ENCODE data around the gene TMEM243. TPM values are rescaled to one million over a fixed set of nuclear protein-coding genes. Genes with fewer than 3 reads are reported as not detected.
A peak's percentile ranks its signal among the peaks of the same experiment; 100 is the strongest.

Gene TMEM243
- total RNA-seq, 1 experiment from 2014 or later, result 38.4 TPM

DNA sequence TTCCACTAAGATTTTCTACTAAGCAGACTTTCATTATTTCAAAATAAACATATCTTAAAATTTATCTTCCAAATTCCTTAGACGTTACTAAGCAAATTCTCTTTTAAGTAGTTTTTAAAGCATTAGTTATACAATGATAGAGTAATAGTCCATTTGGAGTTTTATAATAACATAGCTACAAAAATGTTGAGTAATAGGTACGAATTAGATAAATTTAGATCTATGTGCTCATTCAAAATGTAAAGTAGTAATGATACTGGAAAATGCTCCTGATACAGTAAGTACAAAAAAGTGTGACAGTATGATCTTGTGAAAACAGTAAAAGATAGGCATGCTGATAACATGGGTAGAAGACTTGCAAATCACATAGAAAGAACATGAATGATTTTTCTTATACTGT lies 62.8 kb downstream of the TMEM243 start:
- no peak for DNase-seq (ENCODE audit: low read depth)

DNA sequence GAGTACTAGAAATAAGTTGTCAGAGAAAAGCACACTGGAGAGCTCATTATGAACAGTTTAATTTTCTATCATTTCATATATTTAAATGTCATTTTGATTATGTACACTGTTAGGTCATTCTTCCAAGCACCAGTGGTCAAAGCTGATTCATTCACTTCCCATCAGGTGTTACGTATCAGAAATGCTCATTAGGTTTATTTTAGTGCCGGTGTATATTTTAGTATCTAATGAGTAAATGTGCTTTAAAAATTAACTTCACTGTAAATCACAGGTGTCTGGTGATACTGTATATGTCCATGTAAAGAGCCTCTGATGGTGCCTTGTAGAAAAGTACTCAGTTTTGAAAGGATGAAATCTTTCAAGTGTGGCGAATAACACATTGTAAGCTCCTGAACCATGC lies 63.7 kb downstream of the TMEM243 start:
- DNase-seq (ENCODE audit: low read depth), result no peak

DNA sequence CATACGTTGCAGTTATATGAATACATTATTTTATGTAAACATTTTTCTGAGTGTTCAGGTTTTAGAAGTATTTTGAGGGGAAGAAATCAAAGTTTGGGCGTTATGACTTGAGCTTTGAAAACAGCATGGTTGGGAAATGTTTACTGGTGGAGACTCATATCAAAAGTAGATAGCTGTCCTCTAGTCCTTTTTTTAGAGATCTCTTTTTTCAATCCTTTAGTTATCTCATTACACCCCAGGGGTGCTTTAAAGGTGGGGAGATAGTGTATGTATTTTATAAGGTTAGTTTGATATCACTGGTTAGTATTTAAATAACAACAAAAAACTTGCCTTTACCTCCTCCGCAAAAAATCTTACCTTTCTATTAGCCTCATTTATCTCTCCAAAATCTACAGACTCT lies 65.0 kb downstream of the TMEM243 start:
- DNase-seq (ENCODE audit: low read depth), result no peak

DNA sequence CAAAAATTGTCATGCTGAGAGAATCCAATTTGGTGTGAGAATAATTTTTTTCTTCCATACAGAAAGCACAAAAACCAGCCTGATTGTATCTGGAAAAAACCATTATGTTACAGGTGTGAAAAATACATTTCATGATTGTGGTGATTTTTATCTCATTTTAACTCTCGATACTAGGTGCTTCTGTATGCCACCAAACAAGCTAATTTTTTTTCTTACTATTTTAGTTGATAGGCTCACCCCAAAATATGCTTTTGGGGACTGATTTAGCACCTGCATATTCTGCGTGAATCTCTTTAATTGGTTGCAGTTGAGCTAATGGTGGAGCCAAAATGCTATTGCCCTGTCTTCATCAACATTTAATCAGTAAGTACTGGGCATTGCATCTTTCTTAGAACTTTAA lies 65.4 kb downstream of the TMEM243 start:
- DNase-seq (ENCODE audit: low read depth), result no peak

DNA sequence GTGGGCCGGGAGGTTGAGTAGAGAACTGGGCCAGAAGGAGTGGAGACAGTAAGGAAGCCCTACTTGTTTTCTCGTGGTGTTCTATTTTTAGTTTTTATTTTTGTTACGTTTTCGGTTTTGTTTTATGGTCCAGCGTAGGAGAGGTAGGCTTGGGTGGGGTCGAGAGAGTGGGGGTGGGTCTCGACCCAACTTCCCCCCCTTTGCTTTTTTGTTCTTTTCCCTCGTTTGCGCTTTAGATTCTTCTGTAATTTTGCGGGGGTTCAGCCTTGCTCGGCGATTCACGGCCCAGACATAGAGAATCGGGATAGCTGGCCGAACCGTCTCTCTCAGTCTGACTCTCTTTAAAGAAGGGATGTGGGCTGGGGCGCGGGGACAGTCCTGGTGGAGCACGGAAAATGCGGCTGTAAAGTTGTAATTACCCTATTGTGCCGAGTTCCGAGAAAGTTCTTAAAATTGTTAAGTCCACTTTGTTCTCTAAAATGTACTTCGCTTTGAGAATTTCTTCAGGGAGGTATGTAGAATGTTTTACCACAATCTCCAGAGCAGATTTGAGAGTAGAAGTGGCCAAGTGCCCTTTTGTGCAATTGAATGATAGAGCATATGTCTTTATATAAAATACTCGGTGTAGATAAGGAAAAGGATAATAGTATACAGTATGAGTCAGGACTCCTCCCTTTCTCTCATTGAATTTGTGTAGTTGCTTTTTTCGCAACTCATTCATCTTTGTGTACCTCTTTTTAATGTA lies 66.5 kb downstream of the TMEM243 start:
- DNase-seq (ENCODE audit: low read depth), result no peak

DNA sequence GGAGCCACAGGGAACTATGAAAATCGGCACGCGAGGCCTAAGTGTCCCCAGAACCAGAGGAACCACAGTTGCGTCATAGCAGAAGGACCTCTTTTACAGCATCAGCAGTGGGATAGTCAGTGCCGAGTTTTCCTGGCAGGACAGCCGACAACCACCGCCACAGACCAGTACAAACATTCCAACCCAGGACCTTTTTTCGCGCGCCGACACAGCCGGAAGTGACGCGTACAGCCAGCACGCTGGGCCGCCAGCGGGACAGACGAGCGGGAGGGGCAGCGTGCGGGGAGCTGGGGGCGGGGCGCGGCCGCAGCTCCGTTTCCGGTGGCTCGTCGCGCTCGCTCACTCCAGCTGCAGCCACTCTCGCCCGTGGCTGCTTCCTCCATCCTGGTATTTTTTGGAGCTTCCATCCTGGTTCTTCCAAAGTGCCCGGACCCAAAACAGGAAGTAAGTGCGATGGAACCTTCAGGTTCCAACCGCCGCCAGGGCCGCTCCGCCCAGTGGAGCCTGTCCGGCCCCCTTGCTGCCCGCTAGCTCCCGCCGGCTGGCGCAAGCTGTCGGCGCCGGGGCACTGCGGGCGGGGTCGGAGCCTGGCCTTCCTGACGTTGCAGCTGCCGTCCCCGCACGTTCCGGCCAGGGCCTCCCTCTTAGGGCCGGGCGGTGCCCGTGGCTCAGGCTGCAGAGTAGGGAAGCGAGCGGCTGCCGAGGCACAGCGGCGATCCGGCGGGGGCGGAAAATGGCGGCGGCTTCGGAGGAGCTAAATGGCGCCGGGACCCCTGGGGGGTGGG lies 67.2 kb downstream of the TMEM243 start, which contains the start of gene DMTF1:
TSS of gene DMTF1 (plus strand) at position 342 of the 785 bp plus-strand sequence. CDS start 12,489 bp downstream, outside the sequence.
- DNase-seq (ENCODE audit: low read depth), result peak; percentile 97

DNA sequence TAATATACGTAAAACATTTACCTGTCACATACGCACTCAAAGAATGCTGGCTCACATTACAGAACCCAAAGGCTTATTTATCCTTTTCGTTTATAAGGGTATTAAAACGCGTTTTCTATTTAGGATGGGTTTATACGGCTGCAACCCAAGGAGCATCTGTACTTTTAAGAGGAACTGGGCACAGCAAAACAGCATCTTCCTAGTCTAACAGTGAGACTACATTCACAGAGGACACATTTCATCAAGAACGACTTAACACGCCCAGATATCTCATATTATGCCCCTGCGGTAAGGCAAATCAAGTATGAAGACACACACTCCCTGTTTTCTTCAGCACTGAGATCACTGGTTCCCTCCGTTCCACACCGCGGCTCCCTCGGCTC lies 67.8 kb downstream of the TMEM243 start:
- DNase-seq (ENCODE audit: low read depth), result no peak

DNA sequence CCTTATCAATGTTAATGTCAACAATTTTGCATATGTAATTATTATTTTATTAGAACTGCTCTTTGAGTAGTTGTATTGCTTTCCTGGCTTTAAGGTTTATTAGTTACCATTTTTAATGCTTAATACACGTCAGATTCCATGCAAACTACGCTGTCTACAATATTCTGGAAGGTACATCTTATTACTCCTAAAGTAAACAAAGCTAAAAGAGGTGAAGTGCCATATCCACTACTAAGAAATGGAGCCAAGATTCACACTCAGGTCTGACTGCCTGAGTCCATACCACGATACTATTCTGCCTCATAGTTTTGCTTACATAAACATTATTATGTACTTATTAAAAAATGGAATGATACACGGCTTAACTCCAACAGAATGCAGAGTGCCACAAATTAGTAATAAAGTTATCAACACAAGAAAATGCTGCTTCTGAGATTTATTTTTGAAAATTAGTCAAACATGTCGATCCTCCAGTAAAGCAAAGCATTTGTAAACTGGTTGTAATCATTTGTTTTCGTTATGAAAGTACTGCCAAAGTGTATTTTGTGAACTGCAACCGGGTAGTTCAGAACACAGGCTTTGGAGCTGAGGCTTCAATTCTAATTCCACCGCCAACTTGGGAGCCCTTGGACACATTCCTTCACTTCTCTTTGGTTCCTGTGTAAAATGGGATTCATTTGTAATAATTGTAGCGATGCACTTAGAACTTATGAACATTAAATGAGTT lies 68.4 kb downstream of the TMEM243 start:
- DNase-seq (ENCODE audit: low read depth), result no peak

DNA sequence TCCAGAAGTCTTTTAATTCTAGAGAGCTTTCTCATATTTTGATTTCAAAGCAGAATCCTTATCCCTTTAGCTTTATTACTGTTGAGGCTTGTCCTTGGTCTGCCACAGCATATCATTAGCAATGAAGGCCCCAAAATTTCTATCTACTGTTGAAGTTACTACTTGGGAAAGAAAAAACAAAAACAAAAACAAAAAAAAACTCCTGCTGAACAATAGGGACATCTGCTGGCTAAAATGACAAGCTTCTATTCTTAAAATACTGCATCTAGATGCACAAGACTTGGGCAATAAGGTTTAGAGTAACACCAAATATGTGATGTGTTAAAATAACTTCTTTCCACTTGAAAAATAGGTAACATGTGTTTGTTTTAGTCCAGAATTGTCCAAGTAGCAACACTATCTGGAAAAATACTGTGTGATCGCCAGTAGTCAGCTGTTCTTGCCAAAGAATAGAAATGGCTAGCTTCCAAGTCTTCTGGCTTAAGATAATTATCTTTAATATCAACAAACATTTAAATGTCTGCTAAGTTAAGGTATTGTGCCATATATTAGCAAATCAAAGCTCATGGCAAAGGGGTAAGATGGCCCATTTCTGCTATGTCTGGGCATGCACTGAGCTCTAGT lies 71.1 kb downstream of the TMEM243 start:
- no peak for DNase-seq (ENCODE audit: low read depth)

DNA sequence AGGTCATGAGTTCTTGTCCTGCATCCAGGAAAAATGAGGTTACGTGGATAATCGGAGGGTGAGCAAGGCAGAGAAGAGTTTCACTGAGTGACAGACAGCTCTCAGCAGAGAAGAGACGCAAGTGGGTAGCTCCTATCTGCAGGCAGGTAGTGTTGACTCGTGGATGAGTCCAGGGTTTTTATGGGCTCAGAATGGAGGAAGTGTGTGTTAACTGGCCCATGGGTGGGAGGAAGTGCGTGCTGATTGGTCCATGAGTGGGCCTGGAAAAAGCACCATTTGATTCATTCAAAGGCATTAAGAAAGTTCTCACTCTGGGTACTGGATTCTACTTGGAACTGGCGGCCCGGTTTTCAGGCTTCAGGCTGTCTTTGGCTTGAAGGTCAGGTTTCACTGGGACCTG lies 72.0 kb downstream of the TMEM243 start:
- DNase-seq (ENCODE audit: low read depth), result no peak

DNA sequence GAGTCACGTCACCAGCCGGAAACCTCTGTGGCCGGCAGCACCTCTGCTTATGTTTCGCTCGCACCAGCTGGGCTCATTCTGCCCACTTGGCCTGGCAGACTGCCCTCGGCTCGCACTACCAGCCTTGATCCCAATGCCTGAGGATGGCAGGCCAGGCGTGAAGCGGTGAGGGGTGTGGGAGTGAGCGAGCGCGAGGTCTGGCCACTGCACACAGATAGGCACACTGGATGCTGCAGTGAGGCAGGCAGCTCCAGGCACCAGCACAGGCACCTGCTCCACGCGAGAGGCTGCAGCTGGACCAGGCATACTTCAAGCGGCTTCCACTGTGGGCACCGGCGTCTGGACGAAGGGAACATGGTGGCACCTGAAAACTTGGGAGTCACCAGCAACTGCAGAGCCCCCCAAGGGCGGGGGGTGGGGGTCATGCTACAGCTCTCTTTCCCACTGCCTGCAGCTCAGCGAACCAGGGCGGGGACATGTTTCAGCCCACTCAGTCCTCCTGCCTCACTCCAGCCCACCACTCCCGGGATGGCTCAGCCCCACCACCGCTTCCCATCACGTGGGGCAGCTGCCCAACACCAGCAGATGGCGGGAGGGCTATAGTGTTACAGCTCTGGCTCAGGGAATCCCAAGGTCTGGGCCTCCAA lies 72.7 kb downstream of the TMEM243 start:
- DNase-seq (ENCODE audit: low read depth), result no peak

Other genes with a start within 250 kb of the TMEM243 start
- 5.9 and 13.9 TPM in 2 replicates for gene ELAPOR2, start 160.1 kb downstream of the TMEM243 start, total RNA-seq (2014; rRNA removed; shearing (Covaris generic))
- 39.8 and 43.8 TPM in 2 replicates for gene DMTF1, start 67.3 kb downstream of the TMEM243 start, total RNA-seq (2014; rRNA removed; shearing (Covaris generic))
- 8.7 and 10.2 TPM in 2 replicates for gene CROT, start 125.9 kb upstream of the TMEM243 start, total RNA-seq (2014; rRNA removed; shearing (Covaris generic))